A673 (cell line): Measurements from ENCODE around the gene LRRC38.

Experiments
- CTCF ChIP-seq: fragments of 300-800, 200-600 bp; sonication (generic); conservative IDR thresholded peaks from 2 replicates; pipeline ENCODE4 v1.5.1; 2017; ENCODE audit warnings: low read depth, mild to moderate bottlenecking, antibody characterized with exemption, low read length, moderate library complexity, mixed read lengths
- EZH2 ChIP-seq: fragments of 200-600 bp; sonication (generic); IDR thresholded peaks from 2 replicates; pipeline ENCODE4 v1.6.1; 2017; ENCODE audit warnings: borderline replicate concordance, low read depth, mild to moderate bottlenecking, mixed read lengths, antibody characterized with exemption, low read length; ENCODE audit not compliant: poor library complexity, severe bottlenecking

GRCh38 chr1:13494025-13494424, 19.8 kb downstream of the LRRC38 start:
- TF ChIP-seq CTCF (no peak), EZH2 (no peak)
